Natural killer cell (primary cell): Measurements from ENCODE around the gene EGLN2. TPM values are rescaled to one million over a fixed set of nuclear protein-coding genes. Genes with fewer than 3 reads are reported as not detected.
"Not testable (repeated sequence)": the region's sequence is repeated elsewhere in the genome, so short reads cannot be mapped to it uniquely, and the experiment has no call there.

Experiments used
- ATAC-seq, 3 donors: fragments of 150-1000 bp in 2 of 3; fragments of 200-7000 bp in 1 of 3; cut with Tn5 transposase; 1 replicate in 1 of 3; 2 replicates in 2 of 3; pipeline ENCODE4 v1.10.0; 2021; ENCODE audit warnings: mild to moderate bottlenecking in 2 of 3, moderate library complexity in 2 of 3
- DNase-seq, 2 donors: peaks; one replicate each; pipeline versions ENCODE4 v3.0.0 to v3.0.0-alpha.2; 2013 to 2021; ENCODE audit warnings: mixed read lengths in 1 of 2
- H3K27ac ChIP-seq: one replicate; pipeline ENCODE4 v1.5.1; 2013; ENCODE audit warnings: mild to moderate bottlenecking, low read length
- H3K27me3 ChIP-seq: one replicate; pipeline ENCODE4 v1.6.1; 2013; ENCODE audit warnings: low read length; ENCODE audit not compliant: control insufficient read depth, insufficient read depth
- H3K36me3 ChIP-seq: one replicate; pipeline ENCODE4 v1.6.1; 2013; ENCODE audit warnings: low read length; ENCODE audit not compliant: control insufficient read depth, insufficient read depth
- H3K4me1 ChIP-seq: one replicate; pipeline ENCODE4 v1.6.1; 2013; ENCODE audit warnings: low read length; ENCODE audit not compliant: control insufficient read depth, insufficient read depth
- H3K4me3 ChIP-seq: one replicate; pipeline ENCODE4 v1.5.1; 2013; ENCODE audit warnings: low read length
- H3K9me3 ChIP-seq: one replicate; pipeline ENCODE4 v1.6.1; 2013; ENCODE audit warnings: low read length; ENCODE audit not compliant: control insufficient read depth, insufficient read depth
- H3K27ac Mint-ChIP-seq, 2 donors: one replicate each; pipeline ENCODE4 v1.8.0; 2022; ENCODE audit warnings: mild to moderate bottlenecking in 2 of 2, mixed read lengths in 2 of 2, moderate library complexity in 1 of 2
- H3K27me3 Mint-ChIP-seq, 2 donors: one replicate each; pipeline ENCODE4 v1.8.0; 2022; ENCODE audit warnings: low read depth in 2 of 2, mixed read lengths in 2 of 2
- H3K36me3 Mint-ChIP-seq: one replicate; pipeline ENCODE4 v1.8.0; 2022; ENCODE audit warnings: mixed read lengths
- H3K4me1 Mint-ChIP-seq, 2 donors: one replicate each; pipeline ENCODE4 v1.8.0; 2022; ENCODE audit warnings: mixed read lengths in 2 of 2
- H3K4me3 Mint-ChIP-seq: one replicate; pipeline ENCODE4 v1.8.0; 2022; ENCODE audit warnings: mild to moderate bottlenecking, moderate library complexity, mixed read lengths
- H3K9me3 Mint-ChIP-seq, 2 donors: one replicate each; pipeline ENCODE4 v1.8.0; 2022; ENCODE audit warnings: mixed read lengths in 2 of 2
- CTCF ChIP-seq: fragments of 200-600 bp; IDR thresholded peaks from one replicate; pipeline ENCODE4 v1.8.0; 2022; ENCODE audit warnings: antibody characterized with exemption
- WGBS: methylation state at CpG from one replicate; pipeline ENCODE4 v1.1.7; 2013; ENCODE audit warnings: missing lambda C conversion rate; ENCODE audit not compliant: insufficient coverage; 5-methylcytosine and 5-hydroxymethylcytosine counted together
- intact Hi-C: fragments of 100-400 bp; cut with micrococcal nuclease; formaldehyde crosslinking; loops from one replicate; pipeline ENCODE4 v1.14.2; 2022
- total RNA-seq, 4 donors: library from RNA; stranded (reverse); fragments of 120-200 nt in 1 of 4; gene quantifications; one replicate each; pipeline versions ENCODE4 v1.2.3 to v1.2.4, GENCODE V29; 2013 to 2022

Gene EGLN2
- total RNA-seq, 3 donors from 2014 or later (not counting 1 experiment from before 2014, with no cell fraction given): 104 to 156 (median 151) TPM

DNA sequence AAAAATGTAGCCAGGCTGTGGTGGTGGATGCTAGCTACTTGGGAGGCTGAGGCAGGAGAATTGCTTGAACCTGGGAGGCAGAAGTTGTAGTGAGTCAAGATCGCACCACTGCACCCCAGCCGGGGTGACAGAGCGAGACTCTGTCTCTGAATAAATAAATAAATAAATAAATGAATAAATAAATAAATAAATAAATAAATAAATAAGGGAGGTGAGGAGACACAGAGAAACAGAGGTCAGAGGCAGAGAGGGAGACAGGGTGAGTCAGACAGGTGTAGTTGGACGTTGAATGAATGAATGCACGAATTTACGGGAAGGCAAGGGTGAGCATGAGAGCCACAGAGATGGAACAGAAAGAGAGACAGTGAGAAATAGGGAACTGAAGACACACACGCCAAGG lies 17.9 kb upstream of the EGLN2 start:
- TF ChIP-seq CTCF: no peak
- H3K36me3 Mint-ChIP-seq: no peaks in the 10 kb centered on the region
- no peaks in the 10 kb centered on the region for H3K9me3 ChIP-seq
- no peak overlapping the region for H3K4me3 ChIP-seq
- H3K9me3 Mint-ChIP-seq: no peaks in the 10 kb centered on the region
- H3K4me3 Mint-ChIP-seq: no peak overlapping the region
- peaks cover 19% of the 10 kb centered on the region for H3K36me3 ChIP-seq
- 95% methylated on average over 5 of the region's 7 CpGs for WGBS
- H3K27me3 Mint-ChIP-seq: no peaks in the 10 kb centered on the region
- no peak overlapping the region for H3K27ac ChIP-seq
- H3K4me1 Mint-ChIP-seq: peaks cover 37 to 51% of the 10 kb centered on the region in 2 donors
- H3K27me3 ChIP-seq: no peaks in the 10 kb centered on the region
- peaks cover 26% of the 10 kb centered on the region for H3K4me1 ChIP-seq
- H3K27ac Mint-ChIP-seq: peak overlapping the region in 1 of 2 donors; percentile 33
- ATAC-seq (no peak), DNase-seq (no peak)
- intact Hi-C loops: no loop called here

DNA sequence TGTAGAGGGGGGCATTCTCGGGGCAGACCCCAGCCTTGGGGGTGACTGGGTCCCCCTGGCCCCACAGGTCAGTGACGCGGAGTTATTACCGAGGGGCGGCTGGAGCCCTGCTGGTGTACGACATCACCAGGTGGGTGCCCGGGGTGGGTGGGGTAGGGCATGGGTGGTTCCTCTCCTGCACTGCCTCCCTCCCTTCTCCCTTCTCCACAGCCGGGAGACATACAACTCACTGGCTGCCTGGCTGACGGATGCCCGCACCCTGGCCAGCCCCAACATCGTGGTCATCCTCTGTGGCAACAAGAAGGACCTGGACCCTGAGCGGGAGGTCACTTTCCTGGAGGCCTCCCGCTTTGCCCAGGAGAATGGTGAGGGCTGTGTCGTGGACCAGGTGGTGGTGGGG lies 15.3 kb upstream of the EGLN2 start:
- Mint-ChIP-seq H3K4me3 (no peak overlapping the region), H3K4me1 (peaks cover 18 to 28% of the 10 kb centered on the region in 2 donors), H3K36me3 (no peaks in the 10 kb centered on the region), H3K27ac (no peak overlapping the region), H3K9me3 (no peaks in the 10 kb centered on the region), H3K27me3 (no peaks in the 10 kb centered on the region)
- no peaks in the 10 kb centered on the region for H3K27me3 ChIP-seq
- H3K9me3 ChIP-seq: no peaks in the 10 kb centered on the region
- no peak overlapping the region for H3K27ac ChIP-seq
- 94% methylated on average over 7 of the region's 14 CpGs for WGBS
- H3K4me1 ChIP-seq: peaks cover 10% of the 10 kb centered on the region
- no peak overlapping the region for H3K4me3 ChIP-seq
- intact Hi-C loops: no loop called here
- peaks cover 27% of the 10 kb centered on the region for H3K36me3 ChIP-seq
- DNase-seq: no peak
- TF ChIP-seq CTCF: no peak
- ATAC-seq: no peak

GRCh38 chr19:40784146-40784545 lies 14.8 kb upstream of the EGLN2 start:
- H3K36me3 ChIP-seq: peaks cover 27% of the 10 kb centered on the region
- H3K27ac Mint-ChIP-seq, H3K4me3 ChIP-seq, H3K4me1 ChIP-seq, H3K36me3 Mint-ChIP-seq, ATAC-seq, DNase-seq, H3K9me3 ChIP-seq, intact Hi-C loops, H3K9me3 Mint-ChIP-seq, H3K27ac ChIP-seq, H3K4me3 Mint-ChIP-seq, H3K27me3 ChIP-seq, H3K27me3 Mint-ChIP-seq: not testable (repeated sequence)
- 90% methylated on average over 2 of the region's 2 CpGs for WGBS
- peaks cover 13 to 24% of the 10 kb centered on the region in 2 donors for H3K4me1 Mint-ChIP-seq

- intact Hi-C loops: no loop called here
- H3K27ac Mint-ChIP-seq: peak overlapping the region in 1 of 2 donors; percentile 51
Measured at GRCh38 chr19:40785526-40785925, 13.5 kb upstream of the EGLN2 start.

More at GRCh38 chr19:40785526-40785925, 13.5 kb upstream of the EGLN2 start:
- Histone ChIP-seq H3K9me3 (no peaks in the 10 kb centered on the region), H3K36me3 (peaks cover 34% of the 10 kb centered on the region), H3K4me1 (peaks cover under 1% of the 10 kb centered on the region), H3K27ac (no peak overlapping the region), H3K27me3 (no peaks in the 10 kb centered on the region), H3K4me3 (no peak overlapping the region)
- no peak for TF ChIP-seq CTCF
- no peaks in the 10 kb centered on the region for H3K9me3 Mint-ChIP-seq
- DNase-seq (no peak), ATAC-seq (no peak)
- peaks cover 3 to 22% of the 10 kb centered on the region in 2 donors for H3K4me1 Mint-ChIP-seq
- no peaks in the 10 kb centered on the region for H3K27me3 Mint-ChIP-seq
- no peak overlapping the region for H3K4me3 Mint-ChIP-seq
- no peaks in the 10 kb centered on the region for H3K36me3 Mint-ChIP-seq
- WGBS: 87% methylated on average over 1 of the region's 1 CpG
